ENCODE results near the gene FILIP1.

DNA sequence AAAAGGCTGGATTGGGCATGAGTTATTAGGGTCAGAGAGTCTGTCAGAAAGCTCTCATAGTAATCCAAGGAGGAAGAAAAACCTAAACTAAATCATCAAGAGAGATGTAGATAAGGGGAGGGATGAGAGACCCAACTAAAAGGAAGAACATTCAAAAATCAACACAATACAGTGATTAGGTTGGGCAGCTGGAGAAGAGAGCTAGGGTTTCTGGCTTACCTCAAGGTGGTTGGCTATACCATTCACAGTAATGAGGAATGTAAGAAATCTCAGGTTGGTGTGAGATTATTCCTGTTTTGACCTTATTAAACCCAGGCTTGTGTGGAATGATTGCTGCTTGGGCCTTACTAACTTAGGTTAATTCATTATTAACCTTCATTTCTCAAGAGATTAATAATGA is 243.8 kb downstream of the FILIP1 start:
- TF ChIP-seq, protein P1, sequence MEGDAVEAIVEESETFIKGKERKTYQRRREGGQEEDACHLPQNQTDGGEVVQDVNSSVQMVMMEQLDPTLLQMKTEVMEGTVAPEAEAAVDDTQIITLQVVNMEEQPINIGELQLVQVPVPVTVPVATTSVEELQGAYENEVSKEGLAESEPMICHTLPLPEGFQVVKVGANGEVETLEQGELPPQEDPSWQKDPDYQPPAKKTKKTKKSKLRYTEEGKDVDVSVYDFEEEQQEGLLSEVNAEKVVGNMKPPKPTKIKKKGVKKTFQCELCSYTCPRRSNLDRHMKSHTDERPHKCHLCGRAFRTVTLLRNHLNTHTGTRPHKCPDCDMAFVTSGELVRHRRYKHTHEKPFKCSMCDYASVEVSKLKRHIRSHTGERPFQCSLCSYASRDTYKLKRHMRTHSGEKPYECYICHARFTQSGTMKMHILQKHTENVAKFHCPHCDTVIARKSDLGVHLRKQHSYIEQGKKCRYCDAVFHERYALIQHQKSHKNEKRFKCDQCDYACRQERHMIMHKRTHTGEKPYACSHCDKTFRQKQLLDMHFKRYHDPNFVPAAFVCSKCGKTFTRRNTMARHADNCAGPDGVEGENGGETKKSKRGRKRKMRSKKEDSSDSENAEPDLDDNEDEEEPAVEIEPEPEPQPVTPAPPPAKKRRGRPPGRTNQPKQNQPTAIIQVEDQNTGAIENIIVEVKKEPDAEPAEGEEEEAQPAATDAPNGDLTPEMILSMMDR (IDR thresholded peaks at IDR 0.05 in 2 of 3, conservative IDR thresholded peaks at IDR 0.05 in 1 of 3; ENCODE audit: control insufficient read depth in 2 of 3, extremely low read depth in 1 of 3, insufficient read depth in 1 of 3, low read depth in 3 of 3, low read length in 3 of 3): no peak
- no peak for TF ChIP-seq TCF12 (IDR thresholded peaks at IDR 0.05; ENCODE audit: low read depth, low read length)
- no peak for TF ChIP-seq POLR2A (IDR thresholded peaks at IDR 0.05; ENCODE audit: low read depth, low read length)
- no peak for TF ChIP-seq TAF1 (IDR thresholded peaks at IDR 0.05; ENCODE audit: borderline replicate concordance, low read depth, low read length)
- TF ChIP-seq YY1 (IDR thresholded peaks at IDR 0.05; ENCODE audit: low read depth, low read length): no peak
- TF ChIP-seq, protein P2, sequence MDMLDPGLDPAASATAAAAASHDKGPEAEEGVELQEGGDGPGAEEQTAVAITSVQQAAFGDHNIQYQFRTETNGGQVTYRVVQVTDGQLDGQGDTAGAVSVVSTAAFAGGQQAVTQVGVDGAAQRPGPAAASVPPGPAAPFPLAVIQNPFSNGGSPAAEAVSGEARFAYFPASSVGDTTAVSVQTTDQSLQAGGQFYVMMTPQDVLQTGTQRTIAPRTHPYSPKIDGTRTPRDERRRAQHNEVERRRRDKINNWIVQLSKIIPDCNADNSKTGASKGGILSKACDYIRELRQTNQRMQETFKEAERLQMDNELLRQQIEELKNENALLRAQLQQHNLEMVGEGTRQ (IDR thresholded peaks at IDR 0.05; ENCODE audit: borderline replicate concordance, low read depth, low read length): no peak
- no peak for TF ChIP-seq POLR2AphosphoS5 (IDR thresholded peaks at IDR 0.05; ENCODE audit: low read length)
- TF ChIP-seq NFYB (IDR thresholded peaks at IDR 0.05; ENCODE audit: insufficient read depth, low read depth, low read length): no peak
- no peak for TF ChIP-seq RAD21 (IDR thresholded peaks at IDR 0.05; ENCODE audit: insufficient read depth, low read depth, low read length)
- TF ChIP-seq RBBP5 (conservative IDR thresholded peaks at IDR 0.05): no peak
- no peak for TF ChIP-seq EP300 (IDR thresholded peaks at IDR 0.05; ENCODE audit: borderline replicate concordance in 1 of 2, control insufficient read depth in 1 of 2, low read depth in 2 of 2, low read length in 2 of 2)
- TF ChIP-seq, protein P3, sequence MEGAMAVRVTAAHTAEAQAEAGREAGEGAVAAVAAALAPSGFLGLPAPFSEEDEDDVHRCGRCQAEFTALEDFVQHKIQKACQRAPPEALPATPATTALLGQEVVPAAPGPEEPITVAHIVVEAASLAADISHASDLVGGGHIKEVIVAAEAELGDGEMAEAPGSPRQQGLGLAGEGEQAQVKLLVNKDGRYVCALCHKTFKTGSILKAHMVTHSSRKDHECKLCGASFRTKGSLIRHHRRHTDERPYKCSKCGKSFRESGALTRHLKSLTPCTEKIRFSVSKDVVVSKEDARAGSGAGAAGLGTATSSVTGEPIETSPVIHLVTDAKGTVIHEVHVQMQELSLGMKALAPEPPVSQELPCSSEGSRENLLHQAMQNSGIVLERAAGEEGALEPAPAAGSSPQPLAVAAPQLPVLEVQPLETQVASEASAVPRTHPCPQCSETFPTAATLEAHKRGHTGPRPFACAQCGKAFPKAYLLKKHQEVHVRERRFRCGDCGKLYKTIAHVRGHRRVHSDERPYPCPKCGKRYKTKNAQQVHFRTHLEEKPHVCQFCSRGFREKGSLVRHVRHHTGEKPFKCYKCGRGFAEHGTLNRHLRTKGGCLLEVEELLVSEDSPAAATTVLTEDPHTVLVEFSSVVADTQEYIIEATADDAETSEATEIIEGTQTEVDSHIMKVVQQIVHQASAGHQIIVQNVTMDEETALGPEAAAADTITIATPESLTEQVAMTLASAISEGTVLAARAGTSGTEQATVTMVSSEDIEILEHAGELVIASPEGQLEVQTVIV (IDR thresholded peaks at IDR 0.05; ENCODE audit: borderline replicate concordance, partially characterized antibody): no peak
- TF ChIP-seq BHLHE40 (IDR thresholded peaks at IDR 0.05; ENCODE audit: borderline replicate concordance in 1 of 2, low read depth in 2 of 2, low read length in 1 of 2): no peak

Data from GM12878 (cell line).